OCI-M2 (cell line): Measurements from ENCODE around the gene NISCH.

Experiments used
- DNase-seq: peaks from one replicate; lab custom pipeline; 2025; ENCODE audit not compliant: unreplicated experiment; lab: John Stamatoyannopoulos, UW

The NISCH gene

GRCh38 chr3:52489453-52489852 is 34.0 kb downstream of the NISCH start:
- no peak for DNase-seq

DNA sequence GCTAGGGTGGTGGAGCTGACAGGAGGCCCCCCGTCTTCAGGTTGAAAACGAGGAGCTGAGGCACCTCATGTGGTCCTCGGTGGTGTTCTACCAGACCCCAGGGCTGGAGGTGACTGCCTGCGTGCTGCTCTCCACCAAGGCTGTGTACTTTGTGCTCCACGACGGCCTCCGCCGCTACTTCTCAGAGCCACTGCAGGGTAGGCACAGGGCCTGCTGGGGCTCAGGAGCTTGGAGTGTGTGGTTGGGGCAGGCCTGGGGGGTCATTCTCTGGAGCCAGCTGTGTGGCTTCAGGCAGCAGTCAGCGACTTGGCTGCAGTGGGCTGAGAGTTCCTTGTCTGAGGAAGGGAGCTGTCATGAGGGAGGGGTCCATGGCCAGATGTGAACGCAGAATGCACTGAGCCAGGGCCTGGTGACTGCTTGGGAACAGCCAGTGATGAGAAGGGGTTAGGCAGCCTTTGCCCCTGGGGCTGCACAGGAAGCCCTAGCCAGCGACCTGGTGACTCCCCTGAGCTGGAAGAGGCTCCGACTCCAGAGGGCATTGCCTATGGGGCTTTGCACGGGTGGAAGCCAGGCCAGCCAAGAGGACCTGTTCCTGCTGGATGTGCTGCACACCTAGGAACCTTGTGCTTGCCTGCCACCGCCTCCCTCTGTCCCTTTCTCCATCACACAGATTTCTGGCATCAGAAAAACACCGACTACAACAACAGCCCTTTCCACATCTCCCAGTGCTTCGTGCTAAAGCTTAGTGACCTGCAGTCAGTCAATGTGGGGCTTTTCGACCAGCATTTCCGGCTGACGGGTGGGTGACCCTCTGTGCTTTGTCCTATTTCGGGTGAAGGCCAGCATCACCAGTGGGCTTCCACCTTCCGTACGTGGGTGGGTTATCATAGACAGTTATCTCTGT is 34.9 kb downstream of the NISCH start:
- DNase-seq: no peak

- DNase-seq: no peak
Measured at GRCh38 chr3:52490939-52491526, 35.6 kb downstream of the NISCH start.

DNA sequence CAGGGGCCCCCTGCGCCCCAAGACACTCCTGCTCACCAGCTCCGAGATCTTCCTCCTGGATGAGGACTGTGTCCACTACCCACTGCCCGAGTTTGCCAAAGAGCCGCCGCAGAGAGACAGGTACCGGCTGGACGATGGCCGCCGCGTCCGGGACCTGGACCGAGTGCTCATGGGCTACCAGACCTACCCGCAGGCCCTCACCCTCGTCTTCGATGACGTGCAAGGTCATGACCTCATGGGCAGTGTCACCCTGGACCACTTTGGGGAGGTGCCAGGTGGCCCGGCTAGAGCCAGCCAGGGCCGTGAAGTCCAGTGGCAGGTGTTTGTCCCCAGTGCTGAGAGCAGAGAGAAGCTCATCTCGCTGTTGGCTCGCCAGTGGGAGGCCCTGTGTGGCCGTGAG is 36.7 kb downstream of the NISCH start:
- DNase-seq: no peak

GRCh38 chr3:52493232-52494017 is 38.0 kb downstream of the NISCH start:
- DNase-seq: no peak

DNA sequence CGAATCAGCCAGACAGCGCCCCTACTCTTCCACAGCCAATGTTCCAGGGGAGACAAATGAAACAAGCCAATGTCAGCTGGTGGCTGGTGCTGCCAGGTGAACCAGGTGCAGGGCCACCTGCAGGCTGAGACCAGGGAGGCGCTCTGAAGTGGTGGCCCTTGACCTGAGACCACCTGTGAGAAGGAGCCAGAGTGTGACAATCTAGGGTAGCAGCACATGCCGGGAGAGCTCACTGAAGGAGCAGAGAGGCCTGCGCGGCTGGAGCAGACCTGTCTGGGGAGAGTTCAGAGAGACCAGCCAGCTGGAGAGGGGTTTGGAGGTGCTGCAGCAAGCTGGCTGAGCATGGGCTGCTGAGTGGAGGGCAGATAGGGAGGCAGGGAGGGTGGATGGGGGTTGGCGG is 39.0 kb downstream of the NISCH start:
- DNase-seq: no peak

GRCh38 chr3:52494886-52495495 is 39.6 kb downstream of the NISCH start, which contains the start of gene STAB1:
Gene STAB1 (plus strand): TSS chr3:52495338. CDS start chr3:52495414, 76 bp downstream.
- DNase-seq: no peak

DNA sequence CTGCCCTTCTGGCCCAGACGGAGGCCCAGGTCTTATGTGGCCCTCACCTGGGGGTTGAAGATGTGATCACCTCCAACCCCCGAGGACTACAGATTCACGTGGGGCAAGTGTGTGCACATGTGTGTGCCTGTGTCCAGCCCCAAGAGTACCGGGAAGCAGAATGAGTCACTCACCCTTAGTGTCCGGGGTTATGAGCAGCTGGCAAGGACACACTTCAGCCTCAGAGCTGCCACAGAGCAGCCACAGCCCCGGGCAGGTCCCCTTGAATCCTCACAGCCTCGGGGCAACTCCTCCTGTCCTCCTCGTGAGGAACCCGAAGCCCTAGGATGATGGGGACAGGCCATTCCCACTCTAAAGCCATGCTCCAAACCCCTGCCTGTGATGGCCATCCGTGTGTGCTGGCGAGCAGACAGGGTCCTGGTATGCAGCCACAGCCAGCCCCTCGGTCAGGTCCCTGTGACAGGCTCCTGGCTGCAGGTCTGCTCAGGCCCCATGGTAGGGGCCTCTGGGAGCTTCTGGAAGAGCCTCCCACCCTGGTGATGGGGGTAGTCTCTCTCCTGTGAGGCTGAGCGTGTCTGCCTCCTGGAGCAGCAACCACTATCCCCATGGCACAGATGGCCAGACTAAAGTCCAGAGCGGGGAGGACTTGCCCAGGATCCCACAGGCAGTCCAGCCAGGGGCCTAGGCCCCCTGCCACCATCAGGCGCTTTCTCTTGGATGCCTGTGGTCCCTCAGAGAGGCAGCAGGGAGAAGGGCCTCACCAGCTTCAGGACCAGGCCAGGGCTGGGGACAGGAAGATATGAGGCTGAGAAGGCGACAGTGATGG is 40.6 kb downstream of the NISCH start:
- no peak for DNase-seq

- no peak for DNase-seq
Measured at GRCh38 chr3:52498137-52499054, 43.0 kb downstream of the NISCH start.

DNA sequence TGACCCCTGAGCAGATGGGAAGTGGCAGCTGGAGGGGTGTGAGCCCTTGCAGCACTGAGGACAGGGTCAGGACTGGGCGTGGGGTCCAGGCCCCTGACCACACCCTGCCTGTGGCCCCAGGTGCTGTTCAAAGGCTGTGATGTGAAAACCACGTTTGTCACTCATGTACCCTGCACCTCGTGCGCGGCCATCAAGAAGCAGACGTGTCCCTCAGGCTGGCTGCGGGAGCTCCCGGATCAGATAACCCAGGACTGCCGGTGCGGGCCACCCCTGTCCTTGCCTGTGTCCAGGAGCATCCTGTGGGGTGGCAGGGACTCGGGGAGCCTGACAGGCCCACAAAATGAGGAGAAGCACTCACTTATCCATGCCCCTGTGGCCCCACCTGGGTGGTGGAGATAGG is 45.6 kb downstream of the NISCH start:
- DNase-seq: no peak

- DNase-seq: no peak
Measured at GRCh38 chr3:52502001-52502400, 46.6 kb downstream of the NISCH start.

- no peak for DNase-seq
Measured at GRCh38 chr3:52502808-52503350, 47.5 kb downstream of the NISCH start.

DNA sequence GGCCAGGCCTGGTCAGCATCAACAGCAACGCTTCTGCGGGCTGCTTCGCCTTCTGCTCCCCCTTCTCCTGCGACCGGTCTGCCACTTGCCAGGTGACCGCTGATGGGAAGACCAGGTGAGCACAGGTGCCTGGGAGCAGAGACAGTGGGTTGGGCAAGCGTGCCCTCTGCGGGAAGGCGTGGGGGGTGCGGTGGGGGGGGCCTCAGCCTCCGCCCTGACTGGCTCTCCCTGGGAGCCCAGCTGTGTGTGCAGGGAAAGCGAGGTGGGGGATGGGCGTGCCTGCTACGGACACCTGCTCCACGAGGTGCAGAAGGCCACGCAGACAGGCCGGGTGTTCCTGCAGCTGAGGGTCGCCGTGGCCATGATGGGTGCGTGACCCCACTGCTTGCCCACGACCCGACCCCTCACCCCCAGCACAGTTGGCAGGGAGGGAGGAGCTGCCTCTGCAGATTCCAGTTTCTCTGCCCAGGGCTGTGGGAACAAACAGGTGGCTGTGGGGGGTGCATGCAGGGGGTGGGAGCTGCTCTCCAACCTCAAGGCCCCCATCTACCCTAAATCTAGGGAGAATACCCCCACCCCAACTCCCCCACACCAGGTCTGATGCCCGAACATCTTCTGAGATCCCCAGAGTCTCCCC is 48.5 kb downstream of the NISCH start:
- no peak for DNase-seq

DNA sequence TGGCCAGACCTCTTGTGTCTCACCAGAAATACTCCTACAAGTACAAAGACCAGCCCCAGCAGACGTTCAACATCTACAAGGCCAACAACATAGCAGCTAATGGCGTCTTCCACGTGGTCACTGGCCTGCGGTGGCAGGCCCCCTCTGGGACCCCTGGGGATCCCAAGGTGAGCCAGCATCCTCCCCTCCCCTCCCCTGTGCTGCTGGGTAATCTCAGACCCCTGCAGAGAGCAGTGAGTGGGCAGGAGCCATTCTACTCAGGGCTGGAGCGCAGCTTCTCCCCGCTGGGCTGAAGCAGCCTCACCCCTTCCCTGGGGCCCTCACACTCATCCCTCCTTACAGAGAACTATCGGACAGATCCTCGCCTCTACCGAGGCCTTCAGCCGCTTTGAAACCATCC is 49.6 kb downstream of the NISCH start:
- DNase-seq: no peak

DNA sequence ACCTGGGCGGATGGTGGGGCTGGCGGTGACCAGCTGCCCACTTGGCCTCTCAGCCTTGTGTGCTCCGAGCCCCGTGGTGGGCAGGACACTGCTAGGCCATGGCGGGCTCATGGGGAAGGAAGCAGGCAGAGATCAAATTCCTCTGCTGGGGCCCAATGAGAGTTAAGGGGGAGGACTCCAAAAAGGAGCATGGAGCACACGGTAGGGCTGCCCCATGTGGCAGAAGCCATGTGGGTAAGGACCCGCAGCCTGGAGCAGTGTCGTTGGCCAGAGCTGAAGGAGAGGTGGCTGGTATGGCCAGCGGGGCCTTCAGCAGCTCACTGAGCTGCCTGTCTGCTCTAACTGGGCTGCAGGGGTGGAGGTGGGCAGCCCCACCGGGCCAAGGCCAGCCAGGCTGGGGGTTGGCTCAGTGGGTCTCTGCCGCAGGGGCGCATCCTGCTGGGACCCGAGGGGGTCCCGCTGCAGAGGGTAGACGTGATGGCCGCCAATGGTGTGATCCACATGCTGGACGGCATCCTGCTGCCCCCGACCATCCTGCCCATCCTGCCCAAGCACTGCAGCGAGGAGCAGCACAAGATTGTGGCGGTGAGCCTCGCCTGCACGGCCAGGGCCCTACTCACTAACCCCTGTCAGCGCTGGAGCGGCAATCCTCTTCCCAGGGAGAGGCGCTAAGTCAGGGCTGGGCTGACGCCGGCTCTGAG is 51.0 kb downstream of the NISCH start:
- DNase-seq: no peak

DNA sequence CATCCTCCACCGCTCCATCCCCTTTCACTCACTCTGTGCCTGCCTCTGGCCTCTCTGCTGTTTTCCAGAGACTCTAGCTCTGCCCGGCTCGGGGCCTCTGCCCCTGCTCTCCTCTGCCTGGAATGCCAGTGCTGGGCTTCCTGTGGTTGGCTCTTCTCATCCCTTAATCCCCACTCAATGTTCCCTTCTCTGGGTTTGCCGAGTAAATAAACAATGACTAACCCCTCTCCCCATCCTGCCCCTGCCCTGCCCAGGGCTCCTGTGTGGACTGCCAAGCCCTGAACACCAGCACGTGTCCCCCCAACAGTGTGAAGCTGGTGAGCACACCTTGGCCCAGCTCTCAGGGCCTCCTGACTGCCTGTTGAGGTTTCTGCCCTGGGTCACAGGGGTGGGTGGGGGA is 52.0 kb downstream of the NISCH start:
- no peak for DNase-seq

DNA sequence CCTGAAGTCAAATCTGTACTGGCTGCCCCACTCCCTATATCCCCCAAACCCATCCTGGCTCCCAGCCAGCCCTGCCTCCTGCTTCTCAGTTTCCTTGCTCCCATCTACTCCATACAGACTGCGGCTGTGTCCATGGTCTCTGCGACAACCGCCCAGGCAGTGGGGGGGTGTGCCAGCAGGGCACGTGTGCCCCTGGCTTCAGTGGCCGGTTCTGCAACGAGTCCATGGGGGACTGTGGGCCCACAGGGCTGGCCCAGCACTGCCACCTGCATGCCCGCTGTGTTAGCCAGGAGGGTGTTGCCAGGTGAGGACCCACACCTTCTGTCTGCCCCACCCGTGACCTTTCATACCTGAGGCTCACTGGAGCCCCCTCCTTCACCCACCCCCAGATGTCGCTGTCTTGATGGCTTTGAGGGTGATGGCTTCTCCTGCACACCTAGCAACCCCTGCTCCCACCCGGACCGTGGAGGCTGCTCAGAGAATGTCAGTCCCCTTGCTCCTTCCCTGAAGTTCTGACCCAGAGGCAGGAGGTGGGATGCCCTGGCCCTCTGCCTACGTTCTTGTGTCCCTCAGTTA is 54.4 kb downstream of the NISCH start:
- DNase-seq: no peak

DNA sequence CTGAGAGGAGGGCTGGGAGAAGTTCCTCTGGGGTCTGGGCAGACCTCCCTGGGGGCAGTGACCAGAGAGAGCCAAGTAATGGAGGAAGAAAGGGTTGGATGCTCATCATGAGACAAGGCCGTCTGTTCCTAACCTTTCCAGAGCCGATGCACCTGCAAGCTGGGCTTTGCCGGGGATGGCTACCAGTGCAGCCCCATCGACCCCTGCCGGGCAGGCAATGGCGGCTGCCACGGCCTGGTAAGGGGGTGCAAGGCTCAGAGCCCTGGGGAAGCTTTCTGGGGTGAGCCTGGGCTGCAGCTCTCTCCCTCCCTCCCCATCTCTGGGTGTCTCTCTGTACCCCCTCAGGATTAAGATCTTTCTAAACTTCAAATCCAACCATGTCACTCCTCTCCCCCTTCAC is 56.1 kb downstream of the NISCH start:
- DNase-seq: no peak
